GM12873 (cell line): ENCODE results near the gene CEP89.

Source experiments
- CTCF ChIP-seq: IDR thresholded peaks from 2 replicates; pipeline ENCODE4 v1.5.1; 2012; ENCODE audit warnings: low read depth, mild to moderate bottlenecking, moderate library complexity, low read length, control low read depth; ENCODE audit not compliant: insufficient read depth; ENCODE audit errors: missing control alignments

The CEP89 gene

GRCh38 chr19:32873247-32873959, 98.4 kb downstream of the CEP89 start:
- TF ChIP-seq CTCF = no peak

GRCh38 chr19:32872391-32872790, 99.4 kb downstream of the CEP89 start:
- TF ChIP-seq CTCF = no peak

- TF ChIP-seq CTCF = no peak
Observed at GRCh38 chr19:32870981-32871451, 100.7 kb downstream of the CEP89 start.

- TF ChIP-seq CTCF = no peak
Observed at GRCh38 chr19:32869966-32870573, 101.7 kb downstream of the CEP89 start.

- no peak for TF ChIP-seq CTCF
Observed at GRCh38 chr19:32869369-32869965, 102.3 kb downstream of the CEP89 start, which contains the start of gene SLC7A9. SLC7A9 (minus strand) TSS chr19:32869767; CDS start chr19:32868534, 1,233 bp downstream.

- no peak for TF ChIP-seq CTCF
Observed at GRCh38 chr19:32868206-32868950, 103.4 kb downstream of the CEP89 start.

GRCh38 chr19:32866564-32867265, 105.0 kb downstream of the CEP89 start:
- TF ChIP-seq CTCF = no peak
